Neural progenitor cell (in vitro differentiated cells): ENCODE data around the gene SYNCRIP. TPM values are rescaled to one million over a fixed set of nuclear protein-coding genes. Genes with fewer than 3 reads are reported as not detected.
"Not testable (repeated sequence)": the region's sequence is repeated elsewhere in the genome, so short reads cannot be mapped to it uniquely, and the experiment has no call there.

Experiments used
- DNase-seq: peaks from one replicate; pipeline ENCODE4 v3.0.0-alpha.2; 2016; ENCODE audit warnings: low spot score
- H2AFZ ChIP-seq: fragments of 200-600 bp; sonication (generic); replicated peaks from 2 replicates; pipeline ENCODE4 v1.6.1; 2016; ENCODE audit warnings: antibody characterized with exemption
- H3F3A ChIP-seq: fragments of 200-600 bp; sonication (generic); 2 replicates; pipeline ENCODE4 v1.6.1; 2016; ENCODE audit warnings: antibody characterized with exemption, low read depth
- H3K27ac ChIP-seq: fragments of 200-600 bp; sonication (generic); 2 replicates; pipeline ENCODE4 v1.5.1; 2016; ENCODE audit warnings: mild to moderate bottlenecking
- H3K27me3 ChIP-seq: fragments of 200-600 bp; sonication (generic); 2 replicates; pipeline ENCODE4 v1.6.1; 2016; ENCODE audit warnings: mild to moderate bottlenecking, moderate library complexity
- H3K36me3 ChIP-seq: fragments of 200-600 bp; sonication (generic); 2 replicates; pipeline ENCODE4 v1.5.1; 2016
- H3K4me1 ChIP-seq: fragments of 200-600 bp; sonication (generic); 2 replicates; pipeline ENCODE4 v1.6.1; 2016; ENCODE audit warnings: mixed run types
- H3K4me2 ChIP-seq: fragments of 200-600 bp; sonication (generic); 2 replicates; pipeline ENCODE4 v1.6.1; 2016
- H3K4me3 ChIP-seq: fragments of 200-600 bp; sonication (generic); 2 replicates; pipeline ENCODE4 v1.5.1; 2016
- H3K79me2 ChIP-seq: fragments of 200-600 bp; sonication (generic); 2 replicates; pipeline ENCODE4 v1.6.1; 2016; ENCODE audit warnings: low read depth
- H3K9ac ChIP-seq: fragments of 200-600 bp; sonication (generic); 2 replicates; pipeline ENCODE4 v1.6.1; 2016
- H3K9me3 ChIP-seq: fragments of 200-600 bp; sonication (generic); 2 replicates; pipeline ENCODE4 v1.5.1; 2016; ENCODE audit warnings: low read depth
- H4K20me1 ChIP-seq: fragments of 200-600 bp; sonication (generic); 2 replicates; pipeline ENCODE4 v1.6.1; 2016; ENCODE audit warnings: low read depth
- H3K27ac Mint-ChIP-seq: 3 replicates; pipeline ENCODE4 v1.8.0; 2021; ENCODE audit warnings: mixed read lengths
- H3K27me3 Mint-ChIP-seq: 2 replicates; pipeline ENCODE4 v1.8.0; 2022; ENCODE audit warnings: low read depth, mild to moderate bottlenecking, inconsistent platforms, moderate library complexity, mixed read lengths; ENCODE audit not compliant: insufficient read depth
- H3K36me3 Mint-ChIP-seq: 3 replicates; pipeline ENCODE4 v1.8.0; 2021; ENCODE audit warnings: mixed read lengths
- H3K4me1 Mint-ChIP-seq: 3 replicates; pipeline ENCODE4 v1.8.0; 2021; ENCODE audit warnings: mixed read lengths
- H3K4me3 Mint-ChIP-seq: 3 replicates; pipeline ENCODE4 v1.8.0; 2021; ENCODE audit warnings: mild to moderate bottlenecking, moderate library complexity, mixed read lengths
- H3K9me3 Mint-ChIP-seq: 3 replicates; pipeline ENCODE4 v1.8.0; 2020; ENCODE audit warnings: mixed read lengths
- CTCF ChIP-seq: fragments of 200-600 bp; sonication (generic); IDR thresholded peaks from 2 replicates; pipeline ENCODE4 v1.5.1; 2017; ENCODE audit warnings: antibody characterized with exemption, mild to moderate bottlenecking
- EZH2 ChIP-seq: fragments of 200-600 bp; sonication (generic); IDR thresholded peaks from 2 replicates; pipeline ENCODE4 v1.6.1; 2017; ENCODE audit warnings: antibody characterized with exemption, mild to moderate bottlenecking, moderate library complexity
- EZH2phosphoT487 ChIP-seq: fragments of 200-600 bp; sonication (generic); IDR thresholded peaks from 2 replicates; pipeline ENCODE4 v1.6.1; 2017; ENCODE audit warnings: antibody characterized with exemption
- small RNA-seq: library from RNA; depleted of rRNA; stranded (forward); fragments of <200 nt; gene quantifications from one replicate; pipeline ENCODE3, GENCODE V24; 2015
- total RNA-seq: library from RNA; depleted of rRNA; stranded (reverse); fragments of >200 nt; gene quantifications from 2 replicates; pipeline ENCODE4 v1.2.3, GENCODE V29; 2015; ENCODE audit warnings: low replicate concordance

The SYNCRIP gene
- total RNA-seq, 1 donor from 2014 or later: 150 TPM

DNA sequence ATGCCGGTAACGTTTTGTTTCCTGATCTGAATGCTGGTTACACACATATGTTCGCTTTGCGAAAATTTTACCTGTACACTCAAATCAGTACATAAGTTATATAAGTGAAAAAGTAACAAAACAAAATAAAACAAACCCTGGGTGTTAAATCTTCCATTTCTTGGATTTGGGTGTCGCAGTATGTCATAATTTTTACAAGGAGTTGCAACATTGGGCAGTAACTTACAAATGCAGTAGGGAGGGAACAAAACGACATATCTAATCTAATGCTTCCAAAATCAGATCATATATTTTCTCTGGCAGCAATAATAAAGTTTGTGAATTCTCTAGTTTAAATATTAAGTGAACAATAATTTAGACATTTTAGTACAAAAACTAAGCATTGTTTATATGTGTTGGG, 74.3 kb downstream of the SYNCRIP start:
- no peaks in the 10 kb centered on the region for H3K36me3 ChIP-seq
- no peak overlapping the region for H3K9ac ChIP-seq
- Mint-ChIP-seq H3K36me3 (peaks cover 10% of the 10 kb centered on the region), H3K4me3 (no peak overlapping the region), H3K27ac (no peak overlapping the region), H3K9me3 (no peaks in the 10 kb centered on the region), H3K27me3 (no peaks in the 10 kb centered on the region), H3K4me1 (no peaks in the 10 kb centered on the region)
- no peaks in the 10 kb centered on the region for H3K79me2 ChIP-seq
- H3K27me3 ChIP-seq: no peaks in the 10 kb centered on the region
- H3K4me2 ChIP-seq: no peak overlapping the region
- H3K27ac ChIP-seq: no peak overlapping the region
- no peaks in the 10 kb centered on the region for H3F3A ChIP-seq
- H3K9me3 ChIP-seq: no peaks in the 10 kb centered on the region
- DNase-seq: no peak
- no peaks in the 10 kb centered on the region for H4K20me1 ChIP-seq
- no peak overlapping the region for H3K4me3 ChIP-seq
- TF ChIP-seq EZH2phosphoT487 (no peak), EZH2 (no peak), CTCF (no peak)
- no peaks in the 10 kb centered on the region for H3K4me1 ChIP-seq
- no peak overlapping the region for H2AFZ ChIP-seq

GRCh38 chr6:85565736-85566135, 77.0 kb downstream of the SYNCRIP start:
- H3K4me2 ChIP-seq: no peak overlapping the region
- Mint-ChIP-seq H3K4me3 (no peak overlapping the region), H3K4me1 (no peaks in the 10 kb centered on the region), H3K27me3 (no peaks in the 10 kb centered on the region), H3K9me3 (no peaks in the 10 kb centered on the region), H3K36me3 (peaks cover 10% of the 10 kb centered on the region), H3K27ac (no peak overlapping the region)
- H3K27ac ChIP-seq: no peak overlapping the region
- no peak for DNase-seq
- no peak overlapping the region for H2AFZ ChIP-seq
- H3K4me1 ChIP-seq: no peaks in the 10 kb centered on the region
- H4K20me1 ChIP-seq: no peaks in the 10 kb centered on the region
- no peaks in the 10 kb centered on the region for H3K79me2 ChIP-seq
- H3K27me3 ChIP-seq: no peaks in the 10 kb centered on the region
- H3K4me3 ChIP-seq: no peak overlapping the region
- H3K9me3 ChIP-seq: no peaks in the 10 kb centered on the region
- TF ChIP-seq EZH2: no peak
- no peak for TF ChIP-seq CTCF
- TF ChIP-seq EZH2phosphoT487: no peak
- H3K36me3 ChIP-seq: no peaks in the 10 kb centered on the region
- no peaks in the 10 kb centered on the region for H3F3A ChIP-seq
- no peak overlapping the region for H3K9ac ChIP-seq

GRCh38 chr6:85564223-85564622, 78.5 kb downstream of the SYNCRIP start:
- not testable (repeated sequence) for H3K4me2 ChIP-seq, H3K4me1 Mint-ChIP-seq, H3K79me2 ChIP-seq, H3K4me1 ChIP-seq, DNase-seq, H3F3A ChIP-seq, H3K9me3 ChIP-seq, H3K9ac ChIP-seq, H3K4me3 Mint-ChIP-seq, H3K27me3 ChIP-seq, H3K27me3 Mint-ChIP-seq, H2AFZ ChIP-seq, H3K27ac ChIP-seq, H3K9me3 Mint-ChIP-seq, H3K27ac Mint-ChIP-seq, H4K20me1 ChIP-seq, H3K36me3 ChIP-seq, H3K4me3 ChIP-seq
- peaks cover 13% of the 10 kb centered on the region for H3K36me3 Mint-ChIP-seq

Small RNA genes lying within 50 kb of the gene (small RNA-seq; reads per million reads assigned to genes)
- not detected for gene SNORD50B

Other genes starting within 250 kb of the SYNCRIP start
- gene NT5E, start 192.8 kb downstream of the SYNCRIP start, total RNA-seq: not detected in 2 replicates
- gene SNX14, start 49.0 kb downstream of the SYNCRIP start, total RNA-seq: 46.7 and 95.2 TPM in 2 replicates